Activated CD8-positive, alpha-beta memory T cell treated with anti-CD3 and anti-CD28 coated beads for 4 hours (primary cell): ENCODE data around the gene SNW1.
A peak's percentile ranks its signal among the peaks of the same experiment; 100 is the strongest.
"Not testable (repeated sequence)": the region's sequence is repeated elsewhere in the genome, so short reads cannot be mapped to it uniquely, and the experiment has no call there.

Experiments
- DNase-seq, 2 donors: peaks; one replicate each; pipeline ENCODE4 v3.0.0-alpha.2; 2020; ENCODE audit warnings: low read depth in 2 of 2

Gene SNW1

DNA sequence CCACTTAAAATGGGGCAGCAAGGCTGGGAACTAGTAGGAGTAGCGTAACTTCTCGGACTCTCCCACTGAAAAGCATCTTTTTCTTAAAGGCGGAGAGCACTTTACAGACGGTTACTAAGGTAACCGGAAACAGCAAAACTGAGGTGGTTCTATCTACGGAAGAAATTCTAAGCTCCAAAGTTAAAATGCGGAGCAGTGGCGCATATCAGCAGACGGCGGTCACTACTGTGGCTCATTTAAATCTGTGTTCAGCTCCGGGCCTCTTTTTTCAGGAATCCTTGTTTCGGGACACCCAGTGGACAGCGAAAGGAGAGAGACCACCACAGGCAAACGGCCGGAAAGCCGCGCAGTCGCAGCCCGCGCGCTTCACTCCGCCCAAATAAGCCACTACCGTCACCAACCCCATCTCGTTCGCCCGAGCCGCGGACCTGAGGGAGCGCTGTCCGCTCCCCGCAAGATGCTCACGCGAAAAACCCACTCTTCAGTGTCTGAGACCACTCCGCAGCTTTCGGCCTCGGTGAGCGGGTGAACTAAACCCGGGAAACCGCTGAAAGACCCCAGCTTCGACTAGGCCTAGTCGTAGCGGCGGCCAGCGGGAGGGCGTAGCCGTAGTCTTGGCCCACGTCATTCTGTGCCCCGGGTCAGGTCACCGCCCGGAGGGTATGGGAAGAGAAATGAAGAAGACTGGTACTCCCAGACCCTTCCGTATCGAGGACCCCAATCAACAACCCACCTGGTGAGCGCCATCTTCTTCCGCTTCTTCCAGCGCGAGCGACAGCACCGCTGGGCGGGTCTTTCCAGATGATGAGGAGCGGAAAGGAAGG, at the start of gene SNW1:
TSS of gene SNW1 (minus strand) at position 776 of the 824 bp plus-strand sequence. CDS start at position 747, 29 bp downstream.
- DNase-seq, result peak; percentile 85 to 90

DNA sequence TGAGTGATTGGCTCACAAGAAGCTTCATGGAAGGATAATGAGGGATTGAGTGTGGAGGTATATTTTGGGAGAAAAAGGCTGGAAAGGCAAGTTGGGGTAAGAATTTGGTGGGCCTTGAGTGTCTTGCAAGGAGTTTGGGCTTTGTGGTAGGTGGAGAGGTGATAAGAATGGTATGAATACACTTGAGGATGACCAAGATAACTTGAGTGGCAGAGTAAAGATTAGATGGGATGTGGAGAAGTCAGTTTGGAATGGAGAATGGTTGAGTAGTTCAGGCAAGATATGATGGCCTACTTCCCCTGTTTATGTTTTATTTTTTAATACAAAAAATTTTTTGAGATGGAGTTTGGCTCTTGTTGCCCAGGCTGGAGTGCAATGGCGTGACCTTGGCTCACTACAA, 48.1 kb upstream of the SNW1 start:
- no peak for DNase-seq

DNA sequence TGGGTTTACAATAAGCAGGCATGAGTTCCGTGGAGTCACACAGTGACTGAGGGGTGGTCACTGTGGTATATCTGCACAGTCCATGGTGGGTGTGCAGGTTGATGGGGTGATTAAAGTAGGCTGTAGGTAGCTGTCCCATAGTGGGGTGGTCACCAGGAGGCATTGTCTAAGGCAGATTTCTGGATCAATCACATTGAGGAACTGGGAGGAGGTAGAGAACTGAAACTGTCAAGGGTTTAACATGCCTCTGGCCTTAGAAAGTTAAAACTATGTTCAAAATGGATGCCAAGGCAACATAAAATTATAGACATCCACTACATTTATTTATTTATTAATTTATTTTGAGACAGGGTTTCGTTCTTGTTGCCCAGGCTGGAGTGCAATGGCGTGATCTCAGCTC, 47.3 kb upstream of the SNW1 start:
- no peak for DNase-seq

DNA sequence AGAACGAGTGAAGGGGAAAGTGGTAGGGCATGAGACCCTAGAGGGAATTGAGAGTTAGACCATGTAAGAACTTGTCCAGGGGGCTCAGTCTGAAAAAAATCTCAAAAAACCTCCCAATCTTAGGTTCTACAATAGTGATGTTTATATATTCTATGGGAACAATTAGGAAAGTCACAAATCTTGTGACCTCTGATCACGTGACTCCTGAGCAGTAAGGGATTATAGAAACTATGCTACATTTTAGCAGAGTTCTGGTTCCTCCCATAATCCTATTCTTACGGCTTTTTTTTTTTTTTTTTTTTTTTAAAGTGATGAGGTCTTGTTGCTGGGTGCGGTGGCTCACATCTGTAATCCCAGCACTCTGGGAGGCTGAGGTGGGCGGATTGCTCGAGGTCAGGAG, 44.8 kb upstream of the SNW1 start:
- DNase-seq, result no peak

DNA sequence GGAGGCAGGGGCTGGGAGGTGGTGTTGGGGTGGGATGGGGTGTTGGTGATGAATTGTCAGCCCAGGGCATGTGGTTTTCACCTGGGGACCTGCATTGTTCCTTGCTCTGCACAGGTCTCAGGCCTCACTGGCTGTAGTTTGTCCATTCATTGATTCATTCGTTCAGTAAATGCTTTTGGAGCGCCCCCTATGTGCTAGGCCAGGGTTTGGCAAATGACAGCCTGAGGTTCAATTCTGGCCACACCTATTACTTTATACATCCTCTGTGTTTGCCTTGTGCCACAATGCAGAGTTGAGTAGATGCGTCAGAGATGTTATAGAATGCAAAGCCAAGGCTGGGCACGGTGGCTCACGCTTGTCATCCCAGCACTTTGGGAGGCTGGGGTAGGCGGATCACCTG, 43.6 kb upstream of the SNW1 start:
- no peak for DNase-seq

DNA sequence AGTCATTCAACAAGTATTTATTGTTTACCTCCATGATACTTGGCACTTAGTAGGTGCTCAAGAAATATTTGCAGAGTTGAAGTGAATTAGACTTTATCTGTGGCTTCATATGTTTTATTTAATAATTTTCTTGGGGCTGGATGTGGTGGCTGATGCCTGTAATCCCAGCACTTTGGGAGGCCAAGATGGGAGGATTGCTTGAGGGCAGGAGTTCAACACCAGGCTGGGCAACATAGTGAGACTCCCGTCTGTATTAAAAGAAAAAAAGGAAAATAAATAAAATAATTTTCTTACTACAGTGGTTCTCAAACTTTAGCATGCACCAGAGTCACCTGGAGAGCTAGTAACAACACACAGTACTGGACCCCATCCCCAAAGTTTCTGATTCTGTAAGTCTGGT, 39.9 kb upstream of the SNW1 start:
- DNase-seq, result no peak

DNA sequence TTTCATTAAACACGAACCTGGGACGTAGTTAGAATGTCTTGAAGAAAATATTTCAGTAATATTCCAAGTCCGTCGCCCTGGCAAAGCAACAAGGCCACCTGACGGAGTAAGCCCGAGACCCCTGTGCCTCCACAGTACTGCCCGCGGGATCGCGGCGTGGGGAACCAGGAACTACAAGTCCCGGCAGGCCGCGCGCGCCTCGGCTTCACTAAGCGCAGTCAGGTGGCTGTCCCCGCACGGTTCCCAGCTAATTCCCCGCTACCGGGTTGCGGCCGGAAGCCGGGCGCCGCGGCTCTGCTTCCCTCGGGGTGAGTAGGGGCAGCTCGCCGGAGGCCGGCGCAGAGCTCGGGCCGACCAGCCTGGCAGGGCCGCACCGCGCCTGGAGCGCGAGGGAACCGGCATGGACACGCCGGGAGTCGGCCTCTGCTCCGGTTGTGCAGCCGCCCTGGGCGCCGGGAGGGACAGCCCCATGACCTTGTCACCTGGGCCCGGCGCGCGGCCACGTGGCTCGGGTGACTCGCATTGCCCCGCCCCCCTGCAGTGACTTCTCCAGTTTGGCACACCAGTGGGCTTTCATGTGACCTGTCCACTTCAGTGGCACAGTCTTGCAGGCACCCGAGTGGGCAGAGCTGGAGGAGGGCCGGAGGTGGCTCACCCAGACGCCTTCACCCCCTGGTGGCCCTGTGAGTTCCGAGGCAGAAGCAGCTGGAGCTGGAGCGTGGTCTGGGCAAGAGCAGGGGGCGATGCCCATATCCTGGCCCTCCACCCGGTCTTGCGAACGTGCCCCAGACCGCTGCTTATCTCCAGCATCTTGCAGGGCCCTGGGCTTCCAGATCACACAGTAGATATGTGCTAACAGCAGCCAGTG, 39.1 kb upstream of the SNW1 start, which contains the start of gene ADCK1:
TSS of gene ADCK1 (plus strand) at position 247 of the 868 bp plus-strand sequence. CDS start 18,870 bp downstream, outside the sequence.
- peak; percentile 71 to 72 for DNase-seq

DNA sequence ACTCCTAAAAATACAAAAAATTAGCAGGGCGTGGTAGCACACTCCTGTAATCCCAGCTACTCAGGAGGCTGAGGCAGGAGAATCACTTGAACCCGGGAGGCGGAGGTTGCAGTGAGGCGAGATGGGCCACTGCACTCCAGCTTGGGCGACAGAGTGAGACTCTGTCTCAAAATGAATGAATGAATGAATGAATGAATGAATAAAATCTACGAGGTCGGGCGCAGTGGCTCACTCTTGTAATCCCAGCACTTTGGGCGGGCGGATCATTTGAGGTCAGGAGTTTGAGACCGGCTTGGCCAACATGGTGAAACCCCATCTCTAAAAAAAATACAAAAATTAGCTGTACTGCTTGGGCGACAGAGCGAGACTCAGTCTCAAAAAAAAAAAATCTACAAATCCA, 38.5 kb upstream of the SNW1 start:
- not testable (repeated sequence) for DNase-seq

DNA sequence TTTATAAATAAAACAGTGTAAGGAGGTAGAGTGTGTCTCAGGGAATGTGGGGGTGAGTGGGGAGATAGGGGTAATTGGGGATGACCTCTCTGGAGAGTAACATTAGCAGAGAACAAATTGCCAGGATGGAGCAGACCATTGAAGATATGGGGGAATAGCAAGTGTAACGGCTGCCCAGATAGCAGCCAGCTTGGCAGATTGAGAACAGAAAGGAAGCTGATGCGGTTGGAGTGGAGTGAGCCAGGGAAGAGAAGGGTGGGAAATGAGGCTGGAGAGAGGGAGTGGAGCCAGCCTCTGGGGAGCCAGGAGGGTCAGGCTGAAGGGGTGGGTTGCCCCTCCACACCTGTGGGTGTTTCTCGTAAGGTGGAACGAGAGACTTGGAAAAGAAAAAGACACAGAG, 33.4 kb upstream of the SNW1 start:
- no peak for DNase-seq

DNA sequence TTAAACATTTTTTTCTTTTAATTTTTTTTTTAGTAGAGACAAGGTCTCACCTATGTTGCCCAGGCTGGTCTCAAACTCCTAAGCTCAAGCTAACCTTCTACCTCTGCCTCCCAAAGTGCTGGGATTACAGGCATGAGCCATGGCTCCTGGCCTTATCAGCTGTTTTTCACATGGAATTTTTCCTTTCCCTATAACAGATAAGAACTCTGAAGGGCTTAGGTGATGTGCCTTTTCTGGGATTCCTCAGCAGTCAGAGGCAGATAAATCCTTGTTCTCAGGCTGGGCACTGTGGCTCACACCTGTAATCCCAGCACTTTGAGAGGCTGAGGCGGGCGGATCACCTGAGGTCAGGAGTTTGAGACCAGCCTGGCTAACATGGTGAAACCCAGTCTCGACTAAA, 32.3 kb upstream of the SNW1 start:
- DNase-seq, result not testable (repeated sequence)

DNA sequence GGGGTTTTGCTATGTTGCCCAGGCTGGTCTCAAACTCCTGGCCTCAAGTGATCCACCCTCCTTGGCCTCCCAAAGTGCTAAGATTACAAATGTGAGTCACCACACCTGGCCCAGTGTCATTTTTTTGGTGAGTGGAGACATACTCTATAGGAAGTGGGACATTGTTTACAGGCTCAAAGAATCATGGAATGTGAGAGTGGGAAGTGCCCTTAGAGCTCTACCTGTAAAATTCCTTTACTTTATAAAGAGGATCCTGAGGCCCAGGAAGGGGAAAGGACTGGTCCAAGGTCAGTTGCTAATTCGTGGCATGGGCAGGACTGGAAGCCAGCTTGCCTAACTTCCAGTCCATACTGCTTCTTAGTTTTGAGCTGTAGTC, 30.3 kb upstream of the SNW1 start:
- DNase-seq, result no peak

DNA sequence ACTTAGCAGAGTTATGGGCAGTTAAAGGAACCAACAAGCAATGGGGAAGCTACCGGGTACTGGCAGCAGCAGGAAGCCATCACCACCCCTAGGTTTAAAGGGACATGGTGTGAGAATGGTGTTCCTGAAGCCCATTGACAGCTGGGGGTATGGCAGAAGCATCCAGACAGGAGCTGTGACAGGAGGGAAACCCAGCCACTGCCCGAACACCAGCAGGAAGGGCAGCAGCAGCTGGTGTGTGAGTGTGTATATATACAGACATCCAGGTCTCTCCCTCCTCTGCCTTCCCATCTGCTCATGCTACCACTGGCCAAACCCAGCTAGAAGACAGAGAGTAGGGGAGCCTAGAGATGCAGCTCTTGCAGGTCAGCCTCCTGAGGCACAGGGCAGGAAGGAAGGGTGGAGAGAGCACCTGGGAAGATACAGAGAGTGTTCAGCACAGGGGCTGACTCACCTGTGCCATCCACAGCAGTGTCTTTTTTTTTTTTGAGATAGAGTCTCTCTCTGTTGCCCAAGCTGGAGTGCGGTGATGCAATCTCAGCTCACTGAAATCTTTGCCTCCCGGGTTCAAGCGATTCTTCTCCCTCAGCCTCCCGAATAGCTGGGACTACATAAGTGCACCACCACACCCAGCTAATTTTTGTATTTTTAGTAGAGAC, 29.7 kb upstream of the SNW1 start:
- DNase-seq, result no peak

DNA sequence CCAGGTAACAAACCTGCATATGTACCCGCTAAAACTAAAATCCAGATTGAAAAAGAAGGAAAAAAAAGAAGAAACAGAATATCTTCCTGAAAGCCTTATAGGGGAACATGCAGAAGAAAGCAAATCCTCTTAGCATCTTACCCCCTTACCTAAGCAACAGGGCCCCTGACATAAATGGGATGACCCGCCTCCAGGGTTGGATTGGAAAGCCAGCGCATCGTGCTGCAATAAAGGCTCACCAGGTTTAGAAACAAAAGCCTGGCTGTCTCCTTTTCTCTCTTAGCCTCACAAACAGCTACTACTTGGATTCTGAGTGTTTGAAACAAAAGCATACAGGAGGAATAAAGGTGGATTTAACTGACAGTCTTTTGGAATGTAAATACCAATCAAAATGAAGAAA, 25.2 kb upstream of the SNW1 start:
- no peak for DNase-seq

DNA sequence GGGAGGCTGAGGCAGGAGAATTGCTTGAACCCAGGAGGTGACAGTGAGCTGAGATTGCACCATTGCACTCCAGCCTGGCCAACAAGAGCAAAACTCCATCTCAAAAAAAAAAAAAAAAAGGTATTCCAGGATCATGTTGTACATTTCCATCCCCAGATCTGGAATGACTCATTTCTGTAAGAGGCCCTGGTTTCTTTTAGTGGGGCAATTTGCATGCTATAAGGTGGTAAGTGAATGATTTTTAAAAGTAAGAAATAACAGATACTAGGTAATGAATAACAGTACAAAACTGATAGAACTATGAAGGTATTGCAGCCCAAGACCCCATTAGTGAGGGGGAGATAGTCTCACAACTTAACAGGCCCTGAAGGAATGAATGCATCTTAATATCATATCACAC, 21.2 kb upstream of the SNW1 start:
- DNase-seq, result no peak

DNA sequence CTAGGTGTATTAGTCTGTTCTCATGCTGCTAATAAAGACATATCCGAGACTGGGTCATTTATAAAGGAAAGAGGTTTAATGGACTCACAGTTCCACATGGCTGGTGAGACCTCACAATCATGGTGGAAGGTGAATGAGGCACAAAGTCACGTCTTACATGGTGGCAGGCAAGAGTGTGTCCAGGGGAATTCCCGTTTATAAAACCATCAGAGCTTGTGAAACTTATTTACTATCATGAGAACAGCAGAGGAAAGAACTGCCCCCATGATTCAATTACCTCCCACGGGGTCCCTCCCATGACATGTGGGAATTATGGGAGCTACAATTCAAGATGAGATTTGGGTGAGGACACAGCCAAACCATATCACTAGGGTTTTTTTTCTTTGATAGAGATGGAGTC, 13.0 kb upstream of the SNW1 start:
- DNase-seq, result not testable (repeated sequence)

DNA sequence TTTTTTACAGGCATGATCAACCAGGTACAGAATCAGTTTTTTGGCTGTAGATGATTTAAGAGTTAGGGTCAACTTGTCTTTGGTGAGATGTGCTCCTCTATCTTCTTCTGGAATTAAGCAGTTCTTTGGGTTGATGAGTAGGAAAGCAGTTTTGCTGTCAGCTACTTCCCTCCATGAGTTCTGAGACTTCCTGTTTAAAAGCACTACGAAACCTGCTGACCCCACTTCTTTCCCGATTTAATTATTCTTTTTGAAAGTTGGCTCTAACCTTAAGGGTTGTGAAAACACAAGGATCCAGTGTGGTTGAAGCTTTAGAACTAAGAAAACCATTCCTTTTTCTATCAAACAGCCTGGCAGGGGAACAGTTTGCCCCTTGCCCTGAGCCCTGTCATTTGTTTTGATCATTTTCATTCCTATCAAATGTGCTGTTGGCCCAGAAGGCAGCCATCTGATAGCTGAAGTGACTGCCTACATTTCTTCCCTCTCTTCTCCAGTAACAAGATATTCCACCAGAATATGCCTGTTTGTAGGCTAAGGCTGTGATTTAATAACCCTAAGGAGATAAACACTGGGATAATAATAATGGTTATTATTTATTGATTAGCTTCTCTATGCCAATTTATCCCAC, 7.6 kb upstream of the SNW1 start:
- not testable (repeated sequence) for DNase-seq

DNA sequence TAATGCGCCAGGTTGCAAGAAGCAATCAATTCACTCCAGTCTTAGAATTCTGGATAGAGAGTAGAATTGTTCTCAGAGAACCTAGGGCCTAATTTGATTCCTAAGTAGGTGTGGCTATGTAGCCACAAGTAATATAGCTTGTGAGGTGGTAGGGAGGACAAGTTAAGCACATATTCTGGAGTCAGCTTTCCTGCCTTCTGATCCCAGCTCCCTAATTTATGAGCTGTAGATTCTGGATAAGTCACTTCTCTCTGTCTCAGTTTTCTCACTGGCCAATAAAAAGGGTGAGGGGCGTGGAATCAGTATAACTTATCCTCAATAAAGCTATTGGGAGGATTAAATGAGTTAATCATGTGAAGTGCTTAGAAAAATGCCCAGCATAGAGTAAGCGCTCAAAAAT, 3.0 kb upstream of the SNW1 start:
- no peak for DNase-seq

DNA sequence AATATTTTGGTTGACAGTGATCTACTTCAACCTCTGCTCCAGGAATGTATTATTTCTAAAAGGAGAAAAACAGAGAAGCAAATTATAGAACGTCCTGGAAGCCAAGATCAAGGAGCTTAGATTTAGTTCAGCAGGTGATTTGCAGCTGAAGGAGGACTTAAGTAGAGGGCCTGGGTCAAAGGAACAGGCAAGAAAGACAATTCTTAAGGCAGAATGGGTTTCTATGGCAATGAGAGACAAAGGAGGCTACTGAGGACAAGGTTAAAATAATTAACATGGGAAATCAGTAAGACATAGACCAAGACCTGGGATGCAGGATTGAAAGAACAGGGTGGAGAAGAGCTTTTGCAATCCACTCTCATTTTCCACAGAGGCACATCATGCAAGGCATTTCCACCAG, 2.4 kb upstream of the SNW1 start:
- DNase-seq, result no peak

DNA sequence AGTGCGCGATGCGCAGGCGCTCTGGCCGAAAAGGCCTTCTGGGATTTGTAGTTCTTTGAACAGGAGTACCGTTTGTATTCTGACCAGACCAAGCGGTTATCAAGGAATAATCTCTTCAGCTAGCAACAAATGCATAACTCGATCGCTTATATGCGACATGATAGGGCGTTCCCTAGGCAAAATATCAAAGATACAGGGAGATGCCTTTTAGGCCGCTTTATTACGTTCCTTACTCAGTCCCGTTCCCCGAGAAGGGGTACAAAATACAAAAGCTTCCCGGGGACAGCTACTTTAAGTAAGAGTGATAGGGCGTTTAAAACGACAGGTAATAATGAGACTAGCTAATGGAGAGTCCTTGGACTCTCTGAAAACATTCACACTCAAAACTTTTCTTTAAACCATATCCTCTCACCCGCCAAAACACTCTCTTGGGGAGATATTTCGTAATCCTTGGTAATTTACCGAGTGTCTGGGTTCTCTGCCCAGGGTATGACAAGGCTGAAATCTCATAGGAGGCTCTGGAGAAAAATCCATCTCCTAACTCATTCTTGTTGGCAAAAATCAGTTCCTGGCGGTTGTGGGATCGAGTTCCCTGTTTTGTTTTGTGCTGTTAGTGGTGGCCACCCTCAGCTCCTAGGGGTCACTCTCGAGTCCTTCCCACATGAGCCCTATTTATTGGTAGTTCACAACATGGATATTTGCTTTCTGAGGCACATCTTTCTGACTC, 412 bp upstream of the SNW1 start:
- DNase-seq, result no peak

DNA sequence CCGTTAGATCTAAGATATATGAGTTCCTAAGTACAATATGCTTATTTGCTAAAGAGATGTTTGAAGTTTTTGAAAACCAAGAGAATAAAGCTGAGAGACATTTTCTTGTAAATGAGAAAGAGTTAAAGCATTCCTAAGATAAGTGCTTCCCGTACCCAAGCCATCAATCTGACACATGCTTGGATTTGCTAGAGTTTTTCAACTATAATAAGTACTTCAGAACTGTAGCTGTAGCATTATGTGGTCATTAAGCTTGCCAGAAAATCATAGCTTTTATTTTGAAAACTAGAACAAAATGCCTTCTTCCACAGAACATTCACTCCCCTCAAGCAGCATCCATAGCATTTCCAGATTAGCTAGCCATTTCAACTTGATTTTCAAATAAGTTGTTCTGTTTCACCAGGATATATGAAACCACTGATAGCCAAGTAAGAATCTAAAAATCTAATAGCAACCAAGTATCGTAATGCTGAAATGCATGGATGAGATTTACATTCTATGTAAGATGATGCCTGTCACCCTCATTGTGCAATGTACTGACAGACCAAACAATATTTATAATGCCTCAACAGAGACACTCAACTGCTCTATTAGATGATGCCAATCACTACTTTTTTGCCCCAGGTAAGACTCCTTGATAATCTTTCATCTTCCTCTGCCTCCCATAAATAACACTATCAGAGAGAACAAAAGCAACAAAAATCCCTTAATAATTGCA, 8.0 kb downstream of the SNW1 start:
- DNase-seq, result no peak

DNA sequence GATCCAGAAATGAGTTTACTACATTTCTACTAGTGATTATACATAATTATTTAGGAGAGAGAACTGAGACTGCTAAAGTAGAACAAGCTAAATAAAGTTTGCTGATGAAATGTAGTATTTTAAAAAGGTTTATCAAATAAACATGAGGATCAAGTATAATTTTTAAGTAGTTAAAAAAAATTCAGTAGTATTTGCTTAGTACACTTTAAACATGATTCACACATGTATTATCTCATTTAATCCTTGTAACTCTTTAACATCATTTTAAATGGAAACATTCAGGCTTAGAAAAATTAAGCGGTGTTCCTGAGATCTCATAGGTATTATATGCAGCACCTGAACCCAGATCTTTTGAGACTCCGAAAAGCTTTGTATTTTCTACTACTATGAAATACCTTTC, 8.7 kb downstream of the SNW1 start:
- no peak for DNase-seq
